ENCODE data around the gene USP25.
A peak's percentile ranks its signal among the peaks of the same experiment; 100 is the strongest.

USP25 gene

GRCh38 chr21:15728046-15728445 is 1.7 kb upstream of the USP25 start:
- DNase-seq (ENCODE audit: extremely low spot score): no peak
- CTCF ChIA-PET: interaction anchor here (0.6 kb wide), 1 partner anchor 602 kb away, joined by 4 read pairs; no protein-coding TSS in a partner anchor
- TF ChIP-seq L3MBTL2 (conservative IDR thresholded peaks at IDR 0.05): no peak
- TF ChIP-seq TARDBP (IDR thresholded peaks at IDR 0.05): no peak
- no peak for TF ChIP-seq FOXK2 (IDR thresholded peaks at IDR 0.05)
- TF ChIP-seq CTBP1 (IDR thresholded peaks at IDR 0.05; ENCODE audit: borderline replicate concordance): no peak
- POLR2A ChIA-PET: no interaction called here

DNA sequence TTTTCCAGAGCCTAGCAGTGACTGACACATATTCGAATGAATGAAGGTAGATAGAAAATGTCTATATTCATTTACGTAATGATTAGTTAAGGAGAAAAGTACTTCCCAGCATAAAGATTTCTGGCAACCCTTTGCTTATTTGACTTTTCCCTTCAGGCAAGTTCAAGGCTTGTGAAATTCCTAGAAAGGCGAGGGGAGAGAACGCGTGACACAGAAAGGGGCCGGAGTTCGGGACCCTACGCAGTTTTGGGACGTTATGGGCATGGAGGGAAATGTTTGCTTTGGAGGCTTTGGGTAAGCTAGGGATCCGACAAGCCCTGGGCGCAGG is 472 bp upstream of the USP25 start:
- POLR2A ChIA-PET: no interaction called here
- CTCF ChIA-PET: no interaction called here
- TF ChIP-seq FOXA1 (IDR thresholded peaks at IDR 0.05) (no peak), BHLHE40 (IDR thresholded peaks at IDR 0.05; ENCODE audit: borderline replicate concordance) (no peak), ARNT (IDR thresholded peaks at IDR 0.05) (no peak), HDGF (IDR thresholded peaks at IDR 0.05; ENCODE audit: borderline replicate concordance) (no peak), ZNF384 (IDR thresholded peaks at IDR 0.05) (no peak), NFRKB (IDR thresholded peaks at IDR 0.05) (no peak), CTBP1 (IDR thresholded peaks at IDR 0.05; ENCODE audit: borderline replicate concordance) (no peak), SP1 (IDR thresholded peaks at IDR 0.05) (no peak), PKNOX1 (IDR thresholded peaks at IDR 0.05) (no peak), LEF1 (IDR thresholded peaks at IDR 0.05; ENCODE audit: borderline replicate concordance) (no peak), ELF4 (IDR thresholded peaks at IDR 0.05) (no peak), FOXK2 (IDR thresholded peaks at IDR 0.05) (no peak), TARDBP (IDR thresholded peaks at IDR 0.05) (no peak), L3MBTL2 (conservative IDR thresholded peaks at IDR 0.05) (no peak; the same call in 1 of the 2 replicates), SUZ12 (IDR thresholded peaks at IDR 0.05) (no peak), FOXM1 (IDR thresholded peaks at IDR 0.05; ENCODE audit: borderline replicate concordance) (no peak)
- DNase-seq (ENCODE audit: extremely low spot score): no peak

- no peak for DNase-seq (ENCODE audit: extremely low spot score)
- CTCF ChIA-PET: no interaction called here
- POLR2A ChIA-PET: interaction anchor here (0.8 to 1.3 kb wide), 2 partner anchors 31 to 33 kb away, joined by 3 read pairs; no protein-coding TSS in a partner anchor
- no peak for TF ChIP-seq SP1 (IDR thresholded peaks at IDR 0.05)
- peak; percentile 63; the same call in 1 of the 2 replicates for TF ChIP-seq ZNF384 (IDR thresholded peaks at IDR 0.05)
- TF ChIP-seq CTBP1 (IDR thresholded peaks at IDR 0.05; ENCODE audit: borderline replicate concordance): no peak
- TF ChIP-seq TARDBP (IDR thresholded peaks at IDR 0.05): no peak
- no peak for TF ChIP-seq ARNT (IDR thresholded peaks at IDR 0.05)
- TF ChIP-seq L3MBTL2 (conservative IDR thresholded peaks at IDR 0.05): peak; percentile 31; the same call in 1 of the 2 replicates
Measured at GRCh38 chr21:15730484-15731242, 881 bp downstream of the USP25 start.

- ChIA-PET CTCF (no interaction called here), POLR2A (no interaction called here)
- no peak for TF ChIP-seq HDGF (IDR thresholded peaks at IDR 0.05; ENCODE audit: borderline replicate concordance)
- no peak for TF ChIP-seq BHLHE40 (IDR thresholded peaks at IDR 0.05; ENCODE audit: borderline replicate concordance)
- TF ChIP-seq LEF1 (IDR thresholded peaks at IDR 0.05; ENCODE audit: borderline replicate concordance): no peak
- no peak for TF ChIP-seq SP1 (IDR thresholded peaks at IDR 0.05)
- no peak for TF ChIP-seq L3MBTL2 (conservative IDR thresholded peaks at IDR 0.05)
- TF ChIP-seq FOXM1 (IDR thresholded peaks at IDR 0.05; ENCODE audit: borderline replicate concordance): no peak
- TF ChIP-seq ARNT (IDR thresholded peaks at IDR 0.05): no peak
- TF ChIP-seq PKNOX1 (IDR thresholded peaks at IDR 0.05): no peak
- no peak for TF ChIP-seq FOXK2 (IDR thresholded peaks at IDR 0.05)
- TF ChIP-seq ZNF384 (IDR thresholded peaks at IDR 0.05): no peak
- TF ChIP-seq FOXA1 (IDR thresholded peaks at IDR 0.05): no peak
- TF ChIP-seq NFRKB (IDR thresholded peaks at IDR 0.05): no peak
- no peak for TF ChIP-seq TARDBP (IDR thresholded peaks at IDR 0.05)
- no peak for TF ChIP-seq CTBP1 (IDR thresholded peaks at IDR 0.05; ENCODE audit: borderline replicate concordance)
- DNase-seq (ENCODE audit: extremely low spot score): no peak
Measured at GRCh38 chr21:15731243-15731613, 1.4 kb downstream of the USP25 start.

DNA sequence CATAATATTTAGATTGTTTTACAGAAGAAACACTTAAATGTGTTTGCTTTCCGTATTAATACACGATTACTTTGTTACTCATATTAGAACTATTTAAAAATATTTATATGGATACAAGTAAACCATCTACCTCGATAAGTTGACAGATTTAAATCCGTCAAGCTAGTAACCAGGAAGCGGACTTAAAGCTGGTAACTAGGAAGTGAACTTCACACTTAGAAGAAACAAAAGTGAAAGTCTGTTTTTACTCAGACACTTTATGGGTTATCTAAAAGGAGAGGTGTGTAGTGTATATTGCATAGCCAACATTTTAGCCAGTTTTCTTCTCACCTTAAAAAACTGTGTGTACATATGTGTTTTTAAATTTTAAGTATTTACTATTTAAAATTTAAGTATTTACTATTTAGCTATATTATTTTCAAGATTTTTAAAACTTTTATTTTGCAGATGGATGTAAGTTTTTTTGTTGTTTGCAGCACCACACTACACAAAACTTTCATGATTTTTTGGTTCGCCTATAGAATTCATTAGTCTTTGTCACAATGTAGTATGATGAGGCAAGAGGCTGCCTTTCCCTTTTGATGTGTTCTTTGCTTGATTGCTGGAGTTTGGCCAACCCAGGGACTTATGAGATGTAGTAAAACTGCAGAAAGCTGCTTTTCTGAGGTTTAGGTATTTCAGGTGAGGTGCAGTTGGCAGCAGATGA is 2.7 kb downstream of the USP25 start:
- POLR2A ChIA-PET: interaction anchor here (1.5 kb wide), 1 partner anchor 61 kb away, joined by 4 read pairs; no protein-coding TSS in a partner anchor
- CTCF ChIA-PET: no interaction called here

DNA sequence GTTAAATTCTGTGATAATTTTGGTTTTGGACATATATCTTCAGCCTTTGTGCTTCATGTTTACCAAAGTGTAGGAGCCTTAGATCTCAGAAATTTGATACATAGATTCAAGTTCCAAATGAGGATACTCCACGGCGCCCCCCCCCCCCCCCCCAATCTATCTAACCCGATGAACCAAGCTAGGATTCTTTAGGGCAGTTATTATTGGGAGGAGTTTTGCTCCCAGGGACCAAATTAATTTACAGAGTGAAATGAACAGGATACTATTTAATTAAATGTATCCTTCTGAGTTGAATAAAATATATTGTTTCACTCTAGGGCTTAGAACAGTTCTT is 3.2 kb downstream of the USP25 start:
- DNase-seq (ENCODE audit: extremely low spot score): no peak
- ChIA-PET CTCF (no interaction called here), POLR2A (interaction anchor here (1.5 kb wide), 1 partner anchor 61 kb away, joined by 4 read pairs; no protein-coding TSS in a partner anchor)
- TF ChIP-seq FOXM1 (IDR thresholded peaks at IDR 0.05; ENCODE audit: borderline replicate concordance): no peak
- TF ChIP-seq ELF4 (IDR thresholded peaks at IDR 0.05): no peak
- TF ChIP-seq FOXK2 (IDR thresholded peaks at IDR 0.05): no peak
- TF ChIP-seq ZNF384 (IDR thresholded peaks at IDR 0.05): no peak
- TF ChIP-seq L3MBTL2 (conservative IDR thresholded peaks at IDR 0.05): no peak
- no peak for TF ChIP-seq SP1 (IDR thresholded peaks at IDR 0.05)
- TF ChIP-seq SUZ12 (IDR thresholded peaks at IDR 0.05): no peak

More for the DNA sequence above, 2.7 kb downstream of the USP25 start:
- no peak for DNase-seq (ENCODE audit: extremely low spot score)
- TF ChIP-seq FOXM1 (IDR thresholded peaks at IDR 0.05; ENCODE audit: borderline replicate concordance): no peak
- peak; percentile 62 for TF ChIP-seq PKNOX1 (IDR thresholded peaks at IDR 0.05)
- TF ChIP-seq ZNF384 (IDR thresholded peaks at IDR 0.05): no peak
- TF ChIP-seq SUZ12 (IDR thresholded peaks at IDR 0.05): no peak
- TF ChIP-seq ARNT (IDR thresholded peaks at IDR 0.05): no peak

Data from HEK293T (cell line).